Uterus (tissue), 4 donors: ENCODE measurements around the gene DRAP1. TPM values are rescaled to one million over a fixed set of nuclear protein-coding genes. Genes with fewer than 3 reads are reported as not detected.

Source experiments
- DNase-seq, 2 donors: peaks; one replicate each; pipeline ENCODE4 v3.0.0-alpha.2; 2019 to 2020
- H3K27ac ChIP-seq, 2 donors: fragments of 200-600 bp; sonication (generic); 1 replicate in 1 of 2; 2 replicates in 1 of 2; pipeline ENCODE4 v1.5.1; 2016 to 2018
- H3K27me3 ChIP-seq, 2 donors: fragments of 200-600 bp; sonication (generic); one replicate each; pipeline ENCODE4 v1.5.1; 2018 to 2019; ENCODE audit warnings: control low read depth in 1 of 2
- H3K36me3 ChIP-seq, 2 donors: fragments of 200-600 bp; sonication (generic); one replicate each; pipeline ENCODE4 v1.5.1; 2019; ENCODE audit warnings: control low read depth in 1 of 2
- H3K4me1 ChIP-seq, 2 donors: fragments of 200-600 bp; sonication (generic); one replicate each; pipeline ENCODE4 v1.5.1; 2018 to 2019; ENCODE audit warnings: control low read depth in 1 of 2
- H3K4me3 ChIP-seq, 2 donors: fragments of 200-600 bp; sonication (generic); 1 replicate in 1 of 2; 2 replicates in 1 of 2; pipeline ENCODE4 v1.5.1; 2018 to 2019; ENCODE audit warnings: mild to moderate bottlenecking in 1 of 2
- H3K9me3 ChIP-seq, 2 donors: fragments of 200-600 bp; sonication (generic); one replicate each; pipeline ENCODE4 v1.5.1; 2019; ENCODE audit warnings: control low read depth in 1 of 2
- CTCF ChIP-seq, 4 experiments: fragments of 200-600 bp in 2 of 4; fragments of 450-650 bp in 2 of 4; sonication (generic) in 2 of 4; IDR thresholded peaks; one replicate each; pipeline ENCODE4 v1.5.1; 2016 to 2019; ENCODE audit warnings: antibody characterized with exemption in 4 of 4, mild to moderate bottlenecking in 2 of 4, moderate library complexity in 1 of 4
- POLR2A ChIP-seq, 2 donors: fragments of 450-650 bp; IDR thresholded peaks; one replicate each; pipeline ENCODE4 v1.6.1; 2016; ENCODE audit warnings: antibody characterized with exemption in 2 of 2, mild to moderate bottlenecking in 1 of 2, moderate library complexity in 1 of 2
- intact Hi-C: fragments of 100-400 bp; cut with DNase I; formaldehyde crosslinking; loops from one replicate; pipeline ENCODE4 v1.15.1; 2023; ENCODE audit warnings: low total_unique reads
- total RNA-seq, 4 donors: library from RNA; depleted of rRNA in 3 of 4; stranded (reverse); fragments of >200 nt in 3 of 4; gene quantifications; one replicate each; pipeline versions ENCODE4 v1.1.0 to v1.2.4, GENCODE V29; 2014 to 2023
- donor health status: DM: yes; HTN: yes; CAD: no.

Gene DRAP1
- total RNA-seq, 4 donors from 2014 or later = 9.2 to 83.0 (median 60.6) TPM

GRCh38 chr11:65886826-65887722 lies 32.2 kb upstream of the DRAP1 start:
- Histone ChIP-seq H3K4me1 (peaks cover 4 to 10% of the 10 kb centered on the region in 2 donors), H3K27me3 (no peaks in the 10 kb centered on the region), H3K9me3 (no peaks in the 10 kb centered on the region), H3K4me3 (peak overlapping the region; percentile 55 to 88), H3K36me3 (no peaks in the 10 kb centered on the region), H3K27ac (peak overlapping the region; percentile 96 to 97)
- intact Hi-C loops = no loop called here
- peak in 1 of 2 donors; percentile 52 for DNase-seq
- TF ChIP-seq CTCF (IDR thresholded peaks at IDR 0.05) = no peak
- TF ChIP-seq POLR2A (IDR thresholded peaks at IDR 0.05) = no peak

GRCh38 chr11:65887723-65888162 lies 31.5 kb upstream of the DRAP1 start:
- intact Hi-C loops = no loop called here
- Histone ChIP-seq H3K4me1 (peaks cover 4 to 17% of the 10 kb centered on the region in 2 donors), H3K36me3 (no peaks in the 10 kb centered on the region), H3K27me3 (no peaks in the 10 kb centered on the region), H3K27ac (peak overlapping the region; percentile 96 to 97), H3K9me3 (no peaks in the 10 kb centered on the region), H3K4me3 (peak overlapping the region; percentile 55 to 88)
- no peak for TF ChIP-seq CTCF (IDR thresholded peaks at IDR 0.05)
- no peak for TF ChIP-seq POLR2A (IDR thresholded peaks at IDR 0.05)
- no peak for DNase-seq

- no peaks in the 10 kb centered on the region for H3K9me3 ChIP-seq
- peak; percentile 98 for DNase-seq
- no peaks in the 10 kb centered on the region for H3K27me3 ChIP-seq
- H3K4me1 ChIP-seq = peaks cover 4 to 21% of the 10 kb centered on the region in 2 donors
- peak within 1 kb of the TSS; percentile 96 to 97 for H3K27ac ChIP-seq
- H3K36me3 ChIP-seq = no peaks in the 10 kb centered on the region
- intact Hi-C loops = no loop called here
- peak; percentile 73 to 95 (median 88) for TF ChIP-seq CTCF (IDR thresholded peaks at IDR 0.05)
- peak; percentile 92 for TF ChIP-seq POLR2A (IDR thresholded peaks at IDR 0.05)
- peak within 1 kb of the TSS; percentile 55 to 88 for H3K4me3 ChIP-seq
These were observed 30.9 kb upstream of the DRAP1 start, which contains the start of gene FIBP for GRCh38 chr11:65888163-65888814. FIBP (minus strand) TSS chr11:65888471; CDS start chr11:65888418, 53 bp downstream.

- Histone ChIP-seq H3K4me3 (peak within 1 kb of the TSS; percentile 80 to 81), H3K4me1 (peaks cover 4 to 21% of the 10 kb centered on the region in 2 donors), H3K9me3 (no peaks in the 10 kb centered on the region), H3K27me3 (no peaks in the 10 kb centered on the region), H3K36me3 (no peaks in the 10 kb centered on the region), H3K27ac (peak within 1 kb of the TSS; percentile 96 to 97)
- intact Hi-C loops = no loop called here
- TF ChIP-seq POLR2A (IDR thresholded peaks at IDR 0.05) (peak; percentile 97 to 99), CTCF (IDR thresholded peaks at IDR 0.05) (peak in 2 of 4 experiments; percentile 12 to 50)
- DNase-seq = peak; percentile 99
These were observed 28.7 kb upstream of the DRAP1 start, which contains the start of gene CCDC85B for GRCh38 chr11:65890324-65891218. CCDC85B (plus strand) TSS chr11:65890673; CDS start chr11:65890784, 111 bp downstream.
